Measurements from ENCODE around the gene SORL1. TPM values are rescaled to one million over a fixed set of nuclear protein-coding genes. Genes with fewer than 3 reads are reported as not detected.

Gene SORL1
- total RNA-seq, 1 donor from 2014 or later: 11.1 TPM

DNA sequence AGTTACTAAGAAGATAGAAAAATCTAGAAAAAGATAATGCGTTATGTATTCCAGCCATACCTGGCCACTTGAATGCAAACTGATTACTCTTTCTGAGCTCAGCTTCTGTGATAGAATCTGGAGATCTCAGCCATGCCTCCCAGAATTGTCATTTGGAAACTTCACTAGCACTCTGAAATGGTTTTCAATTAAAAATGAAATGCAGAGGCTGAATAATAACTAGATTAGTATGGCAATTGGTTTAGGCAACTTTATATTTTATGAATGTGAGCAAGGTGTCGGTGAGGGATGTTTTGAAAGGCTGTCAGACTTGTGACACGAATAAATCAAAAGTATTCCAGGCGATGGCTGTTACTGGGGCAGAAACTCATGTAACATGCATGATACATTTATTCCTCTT, 129.5 kb downstream of the SORL1 start:
- Mint-ChIP-seq H3K4me1 (ENCODE audit: low read depth, unreplicated experiment) (peaks cover 6% of the 10 kb centered on the region), H3K36me3 (ENCODE audit: unreplicated experiment) (peaks cover 11% of the 10 kb centered on the region), H3K4me3 (ENCODE audit: unreplicated experiment) (no peak overlapping the region), H3K27me3 (ENCODE audit: unreplicated experiment) (peaks cover 4% of the 10 kb centered on the region), H3K27ac (ENCODE audit: unreplicated experiment) (no peak overlapping the region), H3K9me3 (ENCODE audit: unreplicated experiment) (peaks cover 8% of the 10 kb centered on the region)
- no peak for DNase-seq
- TF ChIP-seq, protein P1, sequence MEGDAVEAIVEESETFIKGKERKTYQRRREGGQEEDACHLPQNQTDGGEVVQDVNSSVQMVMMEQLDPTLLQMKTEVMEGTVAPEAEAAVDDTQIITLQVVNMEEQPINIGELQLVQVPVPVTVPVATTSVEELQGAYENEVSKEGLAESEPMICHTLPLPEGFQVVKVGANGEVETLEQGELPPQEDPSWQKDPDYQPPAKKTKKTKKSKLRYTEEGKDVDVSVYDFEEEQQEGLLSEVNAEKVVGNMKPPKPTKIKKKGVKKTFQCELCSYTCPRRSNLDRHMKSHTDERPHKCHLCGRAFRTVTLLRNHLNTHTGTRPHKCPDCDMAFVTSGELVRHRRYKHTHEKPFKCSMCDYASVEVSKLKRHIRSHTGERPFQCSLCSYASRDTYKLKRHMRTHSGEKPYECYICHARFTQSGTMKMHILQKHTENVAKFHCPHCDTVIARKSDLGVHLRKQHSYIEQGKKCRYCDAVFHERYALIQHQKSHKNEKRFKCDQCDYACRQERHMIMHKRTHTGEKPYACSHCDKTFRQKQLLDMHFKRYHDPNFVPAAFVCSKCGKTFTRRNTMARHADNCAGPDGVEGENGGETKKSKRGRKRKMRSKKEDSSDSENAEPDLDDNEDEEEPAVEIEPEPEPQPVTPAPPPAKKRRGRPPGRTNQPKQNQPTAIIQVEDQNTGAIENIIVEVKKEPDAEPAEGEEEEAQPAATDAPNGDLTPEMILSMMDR (IDR thresholded peaks at IDR 0.05; ENCODE audit: partially characterized antibody, unreplicated experiment): no peak

DNA sequence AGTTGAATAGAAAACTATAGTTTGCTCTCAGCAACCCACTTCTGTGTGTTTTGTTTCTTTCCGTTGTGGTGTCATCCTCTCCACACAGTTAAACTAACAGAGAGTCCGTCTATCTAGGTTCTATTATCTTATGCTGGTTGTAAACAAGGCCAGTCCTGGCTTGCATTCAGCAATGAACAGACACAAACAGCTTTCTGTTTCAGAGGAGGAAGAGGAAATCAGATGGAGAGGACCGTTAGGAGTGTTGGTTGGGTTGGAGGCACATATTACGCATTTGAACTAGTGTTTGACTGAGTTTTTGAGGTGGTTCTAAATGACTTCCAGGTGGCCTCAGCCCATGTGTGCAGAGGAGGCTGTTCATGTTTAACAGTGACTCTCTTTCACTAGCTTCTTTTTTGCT, 130.2 kb downstream of the SORL1 start:
- Mint-ChIP-seq H3K27ac (ENCODE audit: unreplicated experiment) (no peak overlapping the region), H3K27me3 (ENCODE audit: unreplicated experiment) (peaks cover 2% of the 10 kb centered on the region), H3K4me3 (ENCODE audit: unreplicated experiment) (no peak overlapping the region), H3K9me3 (ENCODE audit: unreplicated experiment) (peaks cover 6% of the 10 kb centered on the region), H3K4me1 (ENCODE audit: low read depth, unreplicated experiment) (peaks cover 3% of the 10 kb centered on the region), H3K36me3 (ENCODE audit: unreplicated experiment) (peaks cover 11% of the 10 kb centered on the region)
- DNase-seq: no peak
- TF ChIP-seq, protein P1 (IDR thresholded peaks at IDR 0.05; ENCODE audit: partially characterized antibody, unreplicated experiment): no peak

DNA sequence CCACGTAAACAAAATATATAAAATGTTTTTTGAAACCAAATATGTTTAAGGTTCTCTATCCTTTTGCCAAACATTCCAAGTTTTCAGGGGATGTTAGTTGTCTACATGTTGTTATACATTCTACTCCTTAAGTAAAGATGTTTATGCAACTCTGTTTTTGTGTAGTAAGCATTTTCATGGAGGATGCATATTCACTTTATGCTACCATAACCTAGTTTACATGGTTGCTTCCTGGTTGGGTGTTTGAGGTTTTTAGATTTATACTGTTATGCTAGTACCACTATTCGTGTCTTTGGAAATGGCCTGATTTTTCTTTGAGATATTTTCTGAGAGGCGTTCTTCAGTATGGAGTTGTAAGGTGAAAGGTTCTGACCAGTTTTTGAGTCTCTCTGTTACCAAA, 131.7 kb downstream of the SORL1 start:
- TF ChIP-seq, protein P1 (IDR thresholded peaks at IDR 0.05; ENCODE audit: partially characterized antibody, unreplicated experiment): no peak
- Mint-ChIP-seq H3K27me3 (ENCODE audit: unreplicated experiment) (peaks cover 2% of the 10 kb centered on the region), H3K36me3 (ENCODE audit: unreplicated experiment) (peaks cover 11% of the 10 kb centered on the region), H3K4me1 (ENCODE audit: low read depth, unreplicated experiment) (no peaks in the 10 kb centered on the region), H3K4me3 (ENCODE audit: unreplicated experiment) (no peak overlapping the region), H3K9me3 (ENCODE audit: unreplicated experiment) (peaks cover 6% of the 10 kb centered on the region), H3K27ac (ENCODE audit: unreplicated experiment) (no peak overlapping the region)
- no peak for DNase-seq

DNA sequence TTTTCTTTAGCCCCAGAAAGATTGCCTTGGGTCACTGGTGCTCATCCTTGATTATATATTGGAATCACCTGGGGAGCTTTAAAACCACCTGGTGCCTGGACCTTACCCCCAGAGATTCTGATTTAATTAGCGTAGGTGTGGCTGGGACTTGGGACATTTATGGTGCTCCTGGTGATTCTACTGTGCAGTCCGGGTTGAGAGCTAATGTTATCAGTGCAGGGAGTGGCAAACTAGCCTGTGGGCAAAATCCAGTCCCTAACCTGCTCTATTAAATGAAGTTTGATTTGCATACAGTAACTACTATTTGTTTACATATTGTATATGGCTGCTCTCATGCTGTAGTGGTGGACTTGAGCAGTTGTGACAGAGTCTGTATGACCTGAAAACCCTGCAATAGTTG, 134.6 kb downstream of the SORL1 start:
- DNase-seq: no peak
- Mint-ChIP-seq H3K4me1 (ENCODE audit: low read depth, unreplicated experiment) (no peaks in the 10 kb centered on the region), H3K9me3 (ENCODE audit: unreplicated experiment) (no peaks in the 10 kb centered on the region), H3K4me3 (ENCODE audit: unreplicated experiment) (no peak overlapping the region), H3K36me3 (ENCODE audit: unreplicated experiment) (no peaks in the 10 kb centered on the region), H3K27ac (ENCODE audit: unreplicated experiment) (no peak overlapping the region), H3K27me3 (ENCODE audit: unreplicated experiment) (no peaks in the 10 kb centered on the region)
- TF ChIP-seq, protein P1 (IDR thresholded peaks at IDR 0.05; ENCODE audit: partially characterized antibody, unreplicated experiment): no peak

DNA sequence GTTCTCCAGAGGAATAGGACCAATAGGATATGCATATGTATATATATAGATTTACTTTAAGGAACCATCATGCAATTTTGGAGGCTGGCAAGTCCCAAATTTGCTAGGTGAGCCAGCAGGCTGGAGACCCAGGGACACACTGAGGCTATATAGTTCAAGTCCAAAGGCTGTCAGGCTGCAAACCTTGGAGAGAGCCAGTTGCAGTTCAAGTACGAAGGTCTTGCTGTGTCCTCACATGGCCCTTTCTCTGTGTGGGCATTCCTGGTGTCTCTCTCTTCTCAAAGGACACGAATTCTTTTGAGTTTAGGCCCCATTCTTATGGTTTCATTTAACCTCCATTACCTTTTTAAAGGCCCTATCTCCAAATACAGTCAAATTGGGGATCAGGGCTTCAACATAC, 135.1 kb downstream of the SORL1 start:
- Mint-ChIP-seq H3K4me1 (ENCODE audit: low read depth, unreplicated experiment) (no peaks in the 10 kb centered on the region), H3K36me3 (ENCODE audit: unreplicated experiment) (no peaks in the 10 kb centered on the region), H3K27ac (ENCODE audit: unreplicated experiment) (no peak overlapping the region), H3K9me3 (ENCODE audit: unreplicated experiment) (no peaks in the 10 kb centered on the region), H3K4me3 (ENCODE audit: unreplicated experiment) (no peak overlapping the region), H3K27me3 (ENCODE audit: unreplicated experiment) (no peaks in the 10 kb centered on the region)
- TF ChIP-seq, protein P1 (IDR thresholded peaks at IDR 0.05; ENCODE audit: partially characterized antibody, unreplicated experiment): no peak
- no peak for DNase-seq

Measured in glutamatergic neuron (in vitro differentiated cells).